H7 (cell line): ENCODE data around the gene NOL7. TPM values are rescaled to one million over a fixed set of nuclear protein-coding genes. Genes with fewer than 3 reads are reported as not detected.
A peak's percentile ranks its signal among the peaks of the same experiment; 100 is the strongest.

Experiments used
- DNase-seq: peaks from one replicate; pipeline ENCODE4 v3.0.0; 2012
- H3K27me3 ChIP-seq: 2 replicates; pipeline ENCODE4 v1.6.0; 2011; ENCODE audit warnings: mild to moderate bottlenecking, low read length; ENCODE audit not compliant: control insufficient read depth, insufficient read depth
- H3K36me3 ChIP-seq: replicated peaks from 2 replicates; pipeline ENCODE4 v1.5.1; 2011; ENCODE audit warnings: low read length; ENCODE audit not compliant: control insufficient read depth, insufficient read depth
- H3K4me3 ChIP-seq: 2 replicates; pipeline ENCODE4 v1.5.1; 2011; ENCODE audit warnings: low read depth, mild to moderate bottlenecking, control low read depth, low read length, moderate library complexity; ENCODE audit not compliant: insufficient read depth
- total RNA-seq: library from RNA; depleted of rRNA; stranded (reverse); fragments of >200 nt; shearing (Covaris generic); gene quantifications from 2 replicates; pipeline ENCODE4 v1.2.3, GENCODE V29; 2014

The NOL7 gene
- total RNA-seq, 1 experiment from 2014 or later: 46.9 TPM

DNA sequence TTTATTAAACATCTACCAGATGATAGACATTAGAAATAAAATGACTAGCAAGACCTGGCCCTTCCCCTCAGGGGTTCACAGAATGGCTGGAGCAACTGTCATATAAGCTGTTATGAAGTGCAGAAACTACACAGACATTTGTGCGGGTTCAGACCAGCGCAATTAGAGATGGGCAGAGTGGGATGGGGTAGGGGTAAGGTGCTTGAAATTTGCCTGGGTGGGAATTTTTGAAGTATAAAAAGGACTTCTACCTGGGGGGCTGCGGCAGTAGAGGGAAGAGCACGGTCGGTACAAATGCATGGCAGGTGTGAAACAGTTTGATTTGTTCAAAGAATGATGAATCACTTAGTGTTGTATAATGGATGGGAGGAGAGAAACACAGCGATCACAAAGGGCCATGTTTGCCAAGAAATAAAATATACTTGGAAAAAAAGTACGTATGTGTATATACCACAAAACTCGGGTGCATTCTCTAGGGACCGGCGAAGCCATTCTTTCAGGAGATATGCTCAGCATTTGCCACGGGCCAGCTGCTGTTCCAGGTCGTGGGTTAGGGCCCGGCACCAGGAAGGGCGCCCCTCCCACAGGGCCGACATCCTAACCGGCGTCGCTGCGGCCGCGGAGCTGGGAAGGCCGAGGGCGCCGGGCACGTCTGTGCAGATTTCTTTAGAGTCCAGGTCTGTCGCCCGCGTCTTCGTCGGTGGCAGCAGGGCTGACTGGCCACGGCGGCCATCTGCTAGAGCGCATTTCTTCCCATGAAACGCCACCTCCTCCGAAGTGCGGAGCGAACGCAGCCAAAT, 809 bp upstream of the NOL7 start:
- peak; percentile 75 for DNase-seq
- Histone ChIP-seq H3K4me3 (peak overlapping the region; percentile 94), H3K36me3 (peaks cover 13% of the 10 kb centered on the region), H3K27me3 (no peaks in the 10 kb centered on the region)

DNA sequence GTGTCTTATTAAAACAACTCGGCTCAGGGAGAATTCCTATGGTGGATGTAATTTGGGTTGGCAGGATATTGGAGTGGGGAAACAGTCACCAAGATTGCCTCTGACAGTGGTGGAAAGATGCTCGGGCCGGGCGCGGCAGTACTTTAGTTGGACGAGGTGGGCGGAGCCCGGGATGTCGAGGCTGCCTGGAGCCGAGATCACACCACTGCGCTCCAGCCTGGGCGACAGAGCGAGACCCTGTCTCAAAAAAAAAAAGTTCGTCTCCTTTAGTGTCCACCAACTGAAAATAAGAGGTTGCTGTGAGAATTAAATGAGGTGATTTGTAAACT, 621 bp downstream of the NOL7 start:
- peak; percentile 66 for DNase-seq
- peak overlapping the region; percentile 94 for H3K4me3 ChIP-seq
- no peaks in the 10 kb centered on the region for H3K27me3 ChIP-seq
- H3K36me3 ChIP-seq: peaks cover 22% of the 10 kb centered on the region

DNA sequence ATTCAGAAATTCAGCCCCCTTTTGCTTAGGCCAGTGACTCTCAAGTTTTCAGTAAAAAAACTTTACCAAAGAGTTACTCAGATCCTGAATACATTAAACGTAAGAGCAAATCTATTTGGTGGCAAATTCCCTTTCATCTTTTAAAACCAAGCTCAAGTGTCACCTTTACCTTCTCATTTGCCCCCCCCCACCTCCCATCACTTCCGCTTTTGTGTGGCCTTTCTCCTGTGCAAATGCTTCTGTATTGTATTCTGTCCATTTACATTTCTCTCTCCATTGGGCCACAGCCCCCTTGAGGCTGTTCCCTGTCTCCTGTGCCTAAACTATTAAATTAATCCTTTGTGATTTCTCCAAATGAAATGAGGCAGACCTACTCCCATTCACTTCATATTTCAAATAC, 1.9 kb downstream of the NOL7 start:
- no peaks in the 10 kb centered on the region for H3K27me3 ChIP-seq
- no peak overlapping the region for H3K4me3 ChIP-seq
- H3K36me3 ChIP-seq: peaks cover 25% of the 10 kb centered on the region
- no peak for DNase-seq

DNA sequence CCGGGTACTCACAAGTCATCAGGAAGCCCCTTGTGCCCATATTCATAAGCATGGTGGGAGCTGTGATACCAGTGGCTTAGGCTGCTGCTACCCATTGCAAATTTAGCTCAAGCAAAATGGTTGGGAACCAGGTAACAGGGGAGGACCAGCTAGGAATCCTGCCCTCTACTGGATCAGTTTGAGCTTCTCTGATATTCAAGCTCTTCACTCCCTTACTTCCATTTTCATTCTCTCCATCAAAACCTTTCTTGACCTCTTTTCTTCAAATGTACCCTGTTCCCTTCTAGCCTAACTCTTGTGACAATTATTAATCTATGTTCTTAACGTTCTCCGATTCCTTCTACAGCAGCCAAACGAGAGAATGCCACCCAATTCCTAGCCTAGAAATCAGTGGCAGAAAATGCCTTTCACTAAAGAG, 9.7 kb downstream of the NOL7 start:
- Histone ChIP-seq H3K36me3 (peaks cover 17% of the 10 kb centered on the region), H3K4me3 (no peak overlapping the region), H3K27me3 (no peaks in the 10 kb centered on the region)
- peak; percentile 75 for DNase-seq

DNA sequence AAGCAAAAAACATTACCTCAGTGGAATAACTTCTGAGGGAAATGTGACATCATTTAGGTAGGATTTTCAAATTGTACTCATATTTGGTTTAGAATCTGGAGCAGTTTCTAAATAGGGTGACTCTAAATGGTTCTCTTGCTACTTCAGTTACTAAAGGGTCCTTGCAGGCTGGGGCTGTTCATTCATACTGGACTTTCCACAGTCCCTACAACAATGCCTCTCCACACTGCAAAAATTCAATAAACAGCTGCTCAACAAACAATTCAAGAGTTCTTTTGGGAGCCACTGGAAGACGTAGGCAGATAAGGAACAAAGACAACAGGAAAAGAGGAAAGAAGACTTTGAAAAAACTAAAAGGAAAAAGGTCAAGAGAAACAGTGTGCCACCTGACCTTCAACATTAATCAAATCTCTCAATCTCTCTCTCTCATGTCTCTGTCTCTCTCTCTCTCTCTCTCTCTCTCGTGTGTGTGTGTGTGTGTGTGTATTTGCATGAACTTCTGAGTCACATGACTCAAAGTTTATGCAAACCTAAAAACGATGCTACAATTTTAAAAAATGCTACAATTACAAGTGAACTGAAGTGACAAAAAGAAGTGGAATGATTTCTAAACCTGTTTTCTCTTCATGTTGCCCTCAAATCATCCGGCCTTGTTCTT, 14.5 kb downstream of the NOL7 start:
- Histone ChIP-seq H3K27me3 (no peaks in the 10 kb centered on the region), H3K36me3 (peaks cover 1% of the 10 kb centered on the region; the same call in 1 of the 2 replicates), H3K4me3 (no peak overlapping the region)
- DNase-seq: no peak

DNA sequence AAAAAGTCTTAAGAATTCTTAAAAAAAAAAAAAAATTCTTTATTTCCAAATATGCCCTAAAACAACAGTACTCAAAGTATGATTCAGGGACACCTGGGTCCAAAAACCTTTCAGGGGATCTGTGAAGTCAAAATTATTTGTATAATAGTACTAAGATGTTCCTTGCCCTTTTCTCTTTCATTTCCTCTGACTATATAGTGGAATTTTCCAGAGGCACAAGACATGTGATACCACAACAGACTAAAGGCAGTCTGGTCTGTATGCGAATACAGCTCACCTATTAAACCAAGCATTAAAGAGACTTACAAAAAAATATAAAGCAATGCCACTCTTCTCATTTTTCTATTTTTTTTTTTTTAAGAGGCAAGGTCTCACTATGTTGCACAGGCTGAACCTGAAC, 15.4 kb downstream of the NOL7 start:
- DNase-seq: no peak
- Histone ChIP-seq H3K36me3 (peaks cover 1% of the 10 kb centered on the region; the same call in 1 of the 2 replicates), H3K27me3 (no peaks in the 10 kb centered on the region), H3K4me3 (no peak overlapping the region)

DNA sequence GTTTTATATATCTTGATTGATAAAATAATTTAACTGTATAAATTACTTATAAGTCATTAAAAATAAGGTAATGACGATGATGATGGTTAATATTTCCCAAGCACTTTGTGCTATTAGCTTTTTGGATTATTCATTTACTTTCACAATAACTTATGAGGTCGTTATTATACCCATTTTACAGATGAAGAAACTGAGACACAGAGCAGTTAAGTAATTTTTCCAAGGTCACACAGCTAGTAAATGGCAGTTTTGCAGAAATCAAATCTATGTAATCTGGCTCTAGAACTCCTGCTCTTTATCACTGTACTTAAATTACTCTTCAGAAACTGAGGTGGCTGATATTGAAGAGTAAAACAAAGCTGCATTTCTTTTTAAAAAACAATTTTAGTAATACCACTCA, 18.2 kb downstream of the NOL7 start:
- no peaks in the 10 kb centered on the region for H3K27me3 ChIP-seq
- no peak for DNase-seq
- peaks cover 1% of the 10 kb centered on the region; the same call in 1 of the 2 replicates for H3K36me3 ChIP-seq
- no peak overlapping the region for H3K4me3 ChIP-seq

DNA sequence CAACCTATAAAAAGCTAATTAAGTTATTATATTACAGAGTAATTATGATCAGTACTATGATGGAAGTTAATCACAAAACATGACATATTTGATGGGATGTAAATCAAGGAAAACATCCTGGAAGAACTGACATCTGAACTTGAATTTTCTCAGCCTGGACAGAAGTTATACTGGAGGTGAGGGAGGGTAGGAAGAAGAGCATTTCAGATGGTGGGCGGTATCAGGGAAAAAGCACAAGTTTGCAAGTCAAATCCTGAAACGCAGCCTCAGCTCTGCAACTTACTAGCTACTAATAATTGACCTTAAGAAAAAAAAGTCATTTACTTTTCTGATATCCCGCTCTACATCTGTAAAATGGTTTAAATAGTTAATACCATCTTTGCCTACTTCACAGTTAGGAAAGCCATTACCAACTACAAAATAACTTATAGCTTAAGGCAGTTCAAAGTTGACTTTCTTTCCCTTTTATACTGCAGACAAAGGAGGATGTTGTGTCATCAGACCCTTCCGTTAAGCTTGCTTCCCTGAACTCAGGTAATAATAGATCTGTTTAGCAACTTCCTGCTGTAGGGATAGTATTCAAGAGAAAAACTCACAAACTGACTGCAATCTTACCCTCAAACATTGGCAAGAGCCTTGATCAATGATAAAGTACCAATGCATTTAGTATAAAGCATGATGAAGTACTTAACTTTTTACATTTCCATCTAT, 21.0 kb downstream of the NOL7 start:
- Histone ChIP-seq H3K36me3 (peaks cover 1% of the 10 kb centered on the region; the same call in 1 of the 2 replicates), H3K27me3 (no peaks in the 10 kb centered on the region), H3K4me3 (no peak overlapping the region)
- no peak for DNase-seq

DNA sequence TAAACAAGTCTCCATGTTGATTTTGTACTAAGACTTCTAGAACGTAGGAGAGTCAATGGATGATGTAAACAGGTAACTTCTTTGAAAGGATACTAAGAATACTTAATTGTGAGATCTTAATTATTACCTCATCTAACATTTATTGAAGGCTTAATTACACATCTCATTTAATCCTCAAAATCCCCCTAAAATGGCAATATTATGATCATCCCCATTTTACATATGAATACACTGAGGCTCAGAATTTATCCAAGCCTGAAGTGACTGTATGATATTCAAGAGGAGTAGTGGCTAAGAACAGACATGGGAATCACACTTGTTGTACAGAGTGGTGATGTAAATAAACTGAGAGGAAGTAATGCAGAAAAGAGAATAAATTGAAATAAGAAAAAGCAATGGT, 22.9 kb downstream of the NOL7 start:
- no peak for DNase-seq
- Histone ChIP-seq H3K36me3 (no peaks in the 10 kb centered on the region; the same call in 1 of the 2 replicates), H3K4me3 (no peak overlapping the region), H3K27me3 (no peaks in the 10 kb centered on the region)

DNA sequence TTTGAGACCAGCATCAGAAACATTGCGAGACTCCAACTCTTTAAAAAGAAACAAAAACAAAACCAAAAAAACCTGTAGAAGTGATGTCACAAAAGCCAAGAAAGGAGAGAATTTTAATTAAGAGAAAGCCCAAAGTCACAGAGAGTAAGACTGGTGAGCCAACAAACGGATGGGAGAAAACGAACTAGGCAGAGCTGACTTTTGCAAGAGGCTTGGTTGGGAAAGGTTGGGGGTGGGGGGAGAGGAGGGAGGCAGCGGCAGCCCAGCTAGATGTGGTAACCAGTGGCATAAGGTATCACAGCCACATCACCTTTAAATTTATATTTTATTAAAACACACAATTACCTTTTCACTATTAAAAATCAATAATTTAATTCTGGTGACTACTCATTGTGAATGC, 23.5 kb downstream of the NOL7 start:
- no peak for DNase-seq
- no peaks in the 10 kb centered on the region; the same call in 1 of the 2 replicates for H3K36me3 ChIP-seq
- no peaks in the 10 kb centered on the region for H3K27me3 ChIP-seq
- H3K4me3 ChIP-seq: no peak overlapping the region

DNA sequence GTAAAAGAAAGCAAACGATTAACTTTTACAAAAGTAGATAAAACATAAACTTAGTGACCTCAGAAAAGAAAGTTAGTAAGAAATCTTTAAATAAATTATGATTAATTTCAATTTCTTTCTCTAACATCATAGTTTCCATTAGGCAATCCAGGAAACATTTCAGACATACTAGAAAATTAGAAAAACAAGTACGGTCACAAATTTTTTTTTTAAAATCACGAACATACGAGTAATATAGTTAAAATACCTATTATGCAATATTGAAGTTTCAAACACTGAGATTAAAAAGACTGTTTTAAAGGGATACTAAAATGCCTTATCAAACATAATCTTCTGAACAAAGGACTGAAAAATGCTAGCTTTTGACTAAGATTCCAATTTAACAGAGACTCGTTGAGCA, 26.2 kb downstream of the NOL7 start:
- DNase-seq: no peak
- no peaks in the 10 kb centered on the region; the same call in 1 of the 2 replicates for H3K36me3 ChIP-seq
- H3K27me3 ChIP-seq: no peaks in the 10 kb centered on the region
- H3K4me3 ChIP-seq: no peak overlapping the region

DNA sequence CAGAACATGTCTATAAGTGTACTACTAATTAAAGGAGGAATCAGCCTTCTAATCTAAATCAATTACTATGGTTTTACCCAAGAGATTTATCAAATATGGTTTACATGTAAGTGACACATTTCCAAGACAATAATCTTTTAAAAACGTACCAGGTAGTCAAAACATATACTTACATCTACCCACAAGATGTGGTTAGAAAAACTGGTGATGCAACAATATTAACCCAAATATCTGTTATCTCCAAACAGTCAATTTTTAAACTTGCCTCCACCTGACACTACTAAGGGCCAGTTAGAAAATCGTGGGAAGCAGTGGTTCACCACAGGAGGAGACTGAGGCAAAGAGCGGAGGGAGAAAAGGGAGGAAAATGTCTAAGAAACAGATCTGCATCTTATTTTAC, 28.0 kb downstream of the NOL7 start:
- no peaks in the 10 kb centered on the region; the same call in 1 of the 2 replicates for H3K36me3 ChIP-seq
- DNase-seq: no peak

DNA sequence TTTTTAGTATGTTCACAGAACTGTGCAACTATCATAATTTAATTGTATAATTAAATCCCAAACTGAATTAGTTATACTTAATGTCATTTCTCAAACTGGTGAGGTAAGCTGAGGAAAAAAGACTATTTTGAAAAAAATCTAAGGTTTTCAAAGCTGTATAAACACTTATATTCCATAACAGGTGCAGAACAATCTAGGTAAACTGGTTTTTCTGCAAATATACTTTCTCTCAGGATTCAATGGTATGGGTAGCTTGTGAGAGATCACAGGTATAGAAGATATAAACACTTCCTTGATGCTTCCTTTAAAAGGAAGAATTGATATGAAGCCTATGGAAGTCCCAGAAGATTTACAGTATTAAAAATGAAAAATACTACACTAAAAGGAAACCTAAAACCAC, 33.7 kb downstream of the NOL7 start:
- Histone ChIP-seq H3K4me3 (no peak overlapping the region), H3K36me3 (no peaks in the 10 kb centered on the region), H3K27me3 (no peaks in the 10 kb centered on the region)
- no peak for DNase-seq

More for the DNA sequence above, 28.0 kb downstream of the NOL7 start:
- Histone ChIP-seq H3K4me3 (no peak overlapping the region), H3K27me3 (no peaks in the 10 kb centered on the region)

DNA sequence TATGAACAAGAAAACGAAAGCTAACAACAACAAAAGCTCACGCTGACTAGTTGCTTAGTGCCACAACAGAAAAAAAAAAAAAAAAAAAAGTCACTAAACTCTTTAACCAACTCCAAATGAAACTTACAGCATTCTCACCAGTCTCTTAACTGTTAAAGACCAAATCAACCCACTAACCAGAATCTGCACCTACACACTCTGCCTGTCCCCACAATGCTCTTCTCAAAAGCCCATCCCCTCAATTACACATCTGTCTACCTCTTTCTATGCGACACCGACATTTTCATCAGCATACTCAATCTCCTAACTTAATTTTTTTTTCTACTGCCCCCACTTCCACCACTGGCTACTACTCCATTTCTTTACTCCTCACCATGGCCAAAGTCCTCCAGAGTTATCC, 34.3 kb downstream of the NOL7 start:
- no peak for DNase-seq
- H3K36me3 ChIP-seq: no peaks in the 10 kb centered on the region
- no peak overlapping the region for H3K4me3 ChIP-seq
- no peaks in the 10 kb centered on the region for H3K27me3 ChIP-seq

DNA sequence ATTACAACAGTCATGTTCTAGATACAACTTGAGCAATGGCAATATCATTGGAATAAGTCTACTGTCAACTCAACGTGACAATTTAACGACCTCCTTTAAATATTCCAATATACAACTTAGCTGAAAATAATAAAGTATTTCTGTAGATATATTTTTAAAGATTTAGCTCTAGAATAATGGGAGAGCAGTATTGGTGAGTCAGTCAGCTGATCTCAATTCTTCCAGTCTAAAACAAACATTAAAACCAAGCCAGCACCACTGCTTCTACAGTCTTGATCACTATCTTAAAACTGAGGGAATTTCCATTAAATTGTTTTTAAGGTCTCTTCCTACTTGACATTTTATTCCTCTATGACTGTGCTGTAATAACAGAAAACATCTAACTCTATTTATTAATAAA, 38.2 kb downstream of the NOL7 start:
- DNase-seq: no peak
- no peaks in the 10 kb centered on the region for H3K36me3 ChIP-seq
- no peak overlapping the region for H3K4me3 ChIP-seq
- H3K27me3 ChIP-seq: no peaks in the 10 kb centered on the region
